HUES48 (cell line): Measurements from ENCODE around the gene C16orf95.

Experiments used
- H3K27ac ChIP-seq: one replicate; pipeline ENCODE4 v1.7.0; 2013; ENCODE audit warnings: low read depth, low read length, inconsistent platforms
- H3K27me3 ChIP-seq: 2 replicates; pipeline ENCODE4 v1.6.1; 2013; ENCODE audit warnings: mild to moderate bottlenecking, low read length; ENCODE audit not compliant: control insufficient read depth, insufficient read depth
- H3K36me3 ChIP-seq: 2 replicates; pipeline ENCODE4 v1.6.1; 2013; ENCODE audit warnings: low read length; ENCODE audit not compliant: control insufficient read depth, insufficient read depth
- H3K4me1 ChIP-seq: 2 replicates; pipeline ENCODE4 v1.6.1; 2013; ENCODE audit warnings: mild to moderate bottlenecking, low read length; ENCODE audit not compliant: control insufficient read depth, insufficient read depth
- H3K4me3 ChIP-seq: 2 replicates; pipeline ENCODE4 v1.5.1; 2013; ENCODE audit warnings: mild to moderate bottlenecking, low read depth, low read length
- H3K9ac ChIP-seq: 2 replicates; pipeline ENCODE4 v1.6.1; 2013; ENCODE audit warnings: mild to moderate bottlenecking, low read depth, low read length, moderate library complexity
- H3K9me3 ChIP-seq: 2 replicates; pipeline ENCODE4 v1.6.1; 2013; ENCODE audit warnings: low read length; ENCODE audit not compliant: control insufficient read depth, insufficient read depth

The C16orf95 gene

DNA sequence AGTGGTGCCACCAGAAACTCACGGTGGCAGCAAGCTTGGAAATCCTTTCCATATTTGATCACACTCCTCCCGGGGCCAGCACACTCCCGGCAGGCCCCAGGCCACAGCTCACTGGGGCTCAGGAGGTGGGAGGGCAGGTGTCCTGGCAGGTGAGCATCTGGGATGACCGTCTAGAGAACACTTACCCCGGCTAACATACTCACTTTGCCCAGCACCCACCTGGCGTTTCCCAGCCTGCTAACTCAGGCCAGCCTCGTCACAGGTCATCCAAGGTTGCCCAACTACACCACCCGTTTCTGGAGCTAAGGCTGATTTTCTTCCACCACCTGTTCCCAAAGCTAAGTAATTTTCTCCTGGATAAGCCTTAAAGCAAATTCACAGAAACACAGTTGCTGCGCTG lies 41.5 kb upstream of the C16orf95 start:
- H3K36me3 ChIP-seq: peaks cover 34% of the 10 kb centered on the region
- H3K9ac ChIP-seq: no peak overlapping the region
- H3K27me3 ChIP-seq: no peaks in the 10 kb centered on the region
- no peak overlapping the region for H3K4me3 ChIP-seq
- H3K4me1 ChIP-seq: no peaks in the 10 kb centered on the region
- H3K27ac ChIP-seq: no peak overlapping the region
- no peaks in the 10 kb centered on the region for H3K9me3 ChIP-seq

DNA sequence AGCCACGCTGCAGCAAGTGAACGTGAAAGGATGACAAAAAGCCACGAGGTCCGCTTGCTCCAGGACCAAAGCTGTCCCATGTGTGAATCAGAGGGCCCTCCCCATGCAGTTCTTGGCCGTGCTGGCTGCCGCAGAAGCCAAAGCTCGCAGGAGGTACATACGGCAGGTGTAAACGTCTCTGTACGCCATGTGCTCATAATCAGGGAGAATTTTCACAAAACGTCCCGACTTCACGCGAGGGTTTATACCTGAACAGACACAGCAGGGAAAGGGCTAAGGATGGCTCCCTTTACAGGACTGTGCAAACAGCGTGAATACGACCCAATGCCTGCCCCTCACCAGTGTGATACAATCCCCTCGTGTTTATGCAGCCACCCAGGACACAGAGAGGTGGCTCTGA lies 41.1 kb upstream of the C16orf95 start:
- Histone ChIP-seq H3K4me3 (no peak overlapping the region), H3K4me1 (no peaks in the 10 kb centered on the region), H3K27ac (no peak overlapping the region), H3K27me3 (no peaks in the 10 kb centered on the region), H3K9me3 (no peaks in the 10 kb centered on the region), H3K36me3 (peaks cover 34% of the 10 kb centered on the region), H3K9ac (no peak overlapping the region)

DNA sequence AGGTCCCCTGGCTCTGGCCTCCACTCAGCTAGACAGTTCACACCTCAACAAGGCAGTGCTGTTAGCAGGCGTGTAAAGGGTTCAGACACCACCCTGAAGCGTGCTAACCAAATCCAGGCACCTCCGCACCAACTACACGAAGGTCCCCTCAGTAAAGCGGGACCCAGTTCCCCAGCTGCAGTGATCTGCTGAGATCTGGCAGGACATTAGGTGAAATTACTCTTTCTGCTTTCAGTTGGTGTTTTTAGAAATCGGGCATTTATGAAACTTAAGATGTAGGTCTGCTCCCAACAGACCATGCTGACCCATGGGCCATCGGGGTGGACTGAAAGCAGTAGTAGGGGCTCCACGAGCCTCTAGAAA lies 39.3 kb upstream of the C16orf95 start:
- Histone ChIP-seq H3K4me3 (no peak overlapping the region), H3K4me1 (no peaks in the 10 kb centered on the region), H3K9ac (no peak overlapping the region), H3K27me3 (no peaks in the 10 kb centered on the region), H3K27ac (no peak overlapping the region), H3K9me3 (no peaks in the 10 kb centered on the region), H3K36me3 (peaks cover 28% of the 10 kb centered on the region)

DNA sequence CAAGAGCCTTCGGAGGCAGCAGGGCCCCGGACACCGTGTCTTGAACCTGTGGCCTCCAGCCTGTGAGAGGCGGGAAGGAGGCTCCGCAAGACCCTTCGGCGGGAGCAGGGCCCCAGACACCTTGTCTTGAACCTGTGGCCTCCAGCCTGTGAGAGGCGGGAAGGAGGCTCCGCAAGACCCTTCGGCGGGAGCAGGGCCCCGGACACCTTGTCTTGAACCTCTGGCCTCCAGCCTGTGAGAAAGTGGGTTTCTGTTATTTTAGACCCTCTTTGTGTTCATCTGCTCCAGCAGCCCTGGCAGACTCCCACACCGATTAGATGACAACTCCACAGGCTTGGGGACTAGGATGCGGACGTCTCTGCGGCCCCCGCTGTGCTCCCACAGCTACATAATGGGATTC lies 36.4 kb upstream of the C16orf95 start:
- Histone ChIP-seq H3K9ac (no peak overlapping the region), H3K4me1 (no peaks in the 10 kb centered on the region), H3K9me3 (no peaks in the 10 kb centered on the region), H3K27me3 (no peaks in the 10 kb centered on the region), H3K4me3 (no peak overlapping the region), H3K36me3 (peaks cover 10% of the 10 kb centered on the region; the same call in 1 of the 2 replicates), H3K27ac (no peak overlapping the region)

DNA sequence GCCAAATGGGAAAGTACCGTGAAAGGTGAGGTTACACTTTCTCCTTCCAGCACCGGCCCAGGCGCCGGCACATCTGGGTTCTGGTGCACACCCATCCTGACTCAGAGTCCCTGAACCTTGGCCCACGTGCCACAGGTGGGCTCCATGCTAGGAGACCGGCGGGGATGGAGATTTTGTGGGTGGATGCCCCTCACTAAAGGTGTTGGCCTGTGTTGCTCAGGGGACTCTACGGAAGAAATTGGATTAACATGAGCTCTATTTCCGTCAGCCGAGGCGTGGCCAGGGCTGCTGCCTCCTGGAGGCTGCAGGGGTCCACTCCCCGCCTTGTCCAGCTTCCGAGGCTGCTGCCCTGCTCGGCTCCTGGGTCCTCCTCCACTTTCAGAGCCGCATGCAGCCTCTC lies 35.6 kb upstream of the C16orf95 start:
- Histone ChIP-seq H3K27me3 (no peaks in the 10 kb centered on the region), H3K27ac (no peak overlapping the region), H3K9ac (no peak overlapping the region), H3K9me3 (no peaks in the 10 kb centered on the region), H3K4me1 (no peaks in the 10 kb centered on the region), H3K4me3 (no peak overlapping the region), H3K36me3 (0 out of 2 replicates have a peak, but pooled peaks cover 2% of the 10 kb centered on the region)

DNA sequence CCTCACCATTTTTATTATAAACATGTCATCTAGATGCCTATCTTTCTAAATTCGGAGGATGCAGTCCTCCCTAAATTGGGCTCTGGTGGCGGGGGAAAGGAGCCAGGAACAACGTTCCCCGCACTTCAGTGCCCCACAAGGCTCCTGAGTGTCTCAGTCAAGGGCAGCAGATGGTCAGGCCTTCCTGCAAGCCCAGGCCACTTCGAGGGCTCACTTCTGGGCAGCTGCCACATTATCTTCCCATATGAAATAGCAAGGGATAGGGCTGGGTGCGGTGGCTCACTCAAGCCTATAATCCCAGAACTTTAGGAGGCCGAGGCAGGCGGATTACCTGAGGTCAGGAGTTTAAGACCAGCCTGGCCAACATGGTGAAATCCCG lies 34.1 kb upstream of the C16orf95 start:
- Histone ChIP-seq H3K4me3 (no peak overlapping the region), H3K36me3 (peaks cover 3% of the 10 kb centered on the region; the same call in 1 of the 2 replicates), H3K27me3 (no peaks in the 10 kb centered on the region), H3K9ac (no peak overlapping the region), H3K9me3 (no peaks in the 10 kb centered on the region), H3K27ac (no peak overlapping the region), H3K4me1 (no peaks in the 10 kb centered on the region)

DNA sequence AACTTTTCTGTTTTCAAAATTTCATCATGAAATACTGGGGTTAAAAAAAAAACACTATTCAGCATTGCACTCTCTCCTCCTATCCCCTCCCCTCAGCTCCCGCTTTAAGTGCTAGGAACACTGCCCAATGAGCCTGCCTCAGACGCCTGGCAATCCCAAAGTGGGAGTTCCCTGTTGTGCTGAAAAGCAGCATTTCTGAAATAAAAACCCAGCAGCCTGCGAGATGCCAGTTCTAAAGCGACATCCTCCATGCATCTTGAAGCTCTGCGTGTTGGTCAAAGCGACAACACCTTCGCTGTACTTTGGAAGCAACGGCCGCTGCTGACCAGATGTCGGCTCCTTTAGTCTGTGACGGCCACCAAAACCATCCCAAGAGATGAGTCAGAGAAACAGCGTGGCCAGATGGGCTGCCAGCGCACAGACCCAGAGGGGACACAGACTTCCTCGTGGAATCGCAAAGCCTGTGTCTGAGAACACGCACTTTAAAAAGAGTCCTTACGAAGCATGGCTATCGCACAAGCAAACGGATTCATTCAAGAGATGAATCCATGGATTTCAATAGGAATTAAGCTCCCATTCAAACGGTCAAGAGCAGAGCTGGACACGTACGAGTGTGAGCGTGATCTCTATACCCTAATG lies 33.6 kb upstream of the C16orf95 start:
- H3K9ac ChIP-seq: no peak overlapping the region
- H3K9me3 ChIP-seq: no peaks in the 10 kb centered on the region
- no peaks in the 10 kb centered on the region for H3K27me3 ChIP-seq
- no peak overlapping the region for H3K4me3 ChIP-seq
- H3K27ac ChIP-seq: no peak overlapping the region
- H3K4me1 ChIP-seq: no peaks in the 10 kb centered on the region
- H3K36me3 ChIP-seq: peaks cover 3% of the 10 kb centered on the region; the same call in 1 of the 2 replicates

DNA sequence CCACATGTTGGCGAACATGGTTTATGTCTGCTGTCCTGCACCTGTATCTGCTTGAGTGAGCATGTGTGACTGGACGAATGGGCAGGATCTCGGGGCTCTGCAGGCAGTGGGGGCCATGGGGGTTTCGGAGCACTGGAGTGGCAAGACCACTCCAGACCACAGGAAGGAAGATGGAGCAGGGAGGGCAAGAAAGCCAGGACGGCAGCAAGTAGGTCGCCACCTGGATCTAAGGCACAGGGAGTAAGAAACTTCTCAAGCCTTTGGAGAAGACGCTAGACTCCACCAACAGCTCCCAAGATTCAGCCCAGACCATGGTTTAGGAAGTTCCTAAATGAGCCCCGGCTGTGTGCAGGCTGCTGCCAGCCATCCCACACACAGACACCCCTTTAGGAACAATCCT lies 32.8 kb upstream of the C16orf95 start:
- Histone ChIP-seq H3K27ac (no peak overlapping the region), H3K27me3 (no peaks in the 10 kb centered on the region), H3K4me1 (no peaks in the 10 kb centered on the region), H3K9ac (no peak overlapping the region), H3K36me3 (peaks cover 3% of the 10 kb centered on the region; the same call in 1 of the 2 replicates), H3K9me3 (no peaks in the 10 kb centered on the region), H3K4me3 (no peak overlapping the region)

DNA sequence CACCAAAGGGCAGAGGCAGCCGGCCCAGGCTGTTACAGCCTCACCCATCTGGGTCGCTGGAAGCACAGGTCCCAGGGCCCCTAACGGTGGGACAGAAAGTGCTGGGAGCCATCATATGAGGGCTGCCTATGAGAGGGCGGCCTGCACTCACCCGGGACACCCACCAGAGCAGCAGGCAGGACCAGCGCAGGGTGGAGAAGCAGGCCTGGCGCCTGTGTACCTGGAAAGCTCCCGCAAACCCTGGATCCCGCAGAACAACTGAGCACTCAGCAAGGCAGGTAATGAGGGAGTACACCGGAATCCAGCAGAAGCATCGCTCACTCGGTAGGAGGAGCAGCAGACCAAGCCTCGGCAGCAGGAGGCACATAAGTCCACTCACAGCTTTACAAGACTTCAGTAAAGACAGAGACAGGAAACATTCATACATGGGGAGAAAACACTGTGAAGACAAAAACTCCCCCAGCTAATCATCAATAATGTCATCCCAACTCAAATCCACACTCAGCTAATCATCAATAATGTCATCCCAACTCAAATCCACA lies 31.5 kb upstream of the C16orf95 start:
- Histone ChIP-seq H3K9ac (no peak overlapping the region), H3K27me3 (no peaks in the 10 kb centered on the region), H3K9me3 (no peaks in the 10 kb centered on the region), H3K4me3 (no peak overlapping the region), H3K4me1 (no peaks in the 10 kb centered on the region), H3K36me3 (peaks cover 3% of the 10 kb centered on the region; the same call in 1 of the 2 replicates), H3K27ac (no peak overlapping the region)

DNA sequence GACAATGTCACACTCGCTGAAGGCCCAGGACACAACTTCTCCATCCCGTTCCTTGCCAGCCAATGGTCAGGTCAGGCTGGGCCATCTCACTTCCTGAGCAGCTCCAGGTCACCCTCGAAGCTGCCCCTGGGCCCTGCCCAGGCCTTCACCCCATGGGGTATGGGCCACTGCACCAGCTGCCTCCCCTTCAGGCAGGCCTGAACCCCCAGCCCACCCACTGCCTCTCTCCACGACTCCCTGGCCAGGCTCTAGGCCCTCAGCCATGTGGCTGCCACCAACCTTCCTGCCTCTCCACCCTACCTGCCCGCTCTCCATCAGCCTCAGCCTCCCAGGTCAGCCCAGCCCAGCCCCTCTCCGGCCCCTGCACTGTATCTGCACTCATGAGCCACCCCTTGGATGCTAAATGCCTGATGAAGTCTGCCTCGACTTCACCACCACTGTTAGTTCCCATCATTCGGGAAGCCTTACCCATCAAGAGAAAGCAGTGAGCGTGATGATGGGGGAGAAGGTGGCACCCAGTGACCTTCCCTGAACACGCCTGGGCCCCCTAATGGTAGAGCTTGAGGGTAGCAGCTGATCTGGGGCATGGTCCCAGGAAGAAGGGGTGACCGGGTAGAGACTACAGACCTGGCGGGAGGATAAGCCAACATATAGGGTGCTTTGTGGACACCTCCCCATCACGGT lies 30.9 kb upstream of the C16orf95 start:
- Histone ChIP-seq H3K9ac (no peak overlapping the region), H3K9me3 (no peaks in the 10 kb centered on the region), H3K27me3 (no peaks in the 10 kb centered on the region), H3K4me3 (no peak overlapping the region), H3K4me1 (no peaks in the 10 kb centered on the region), H3K27ac (no peak overlapping the region), H3K36me3 (peaks cover 5% of the 10 kb centered on the region; the same call in 1 of the 2 replicates)

DNA sequence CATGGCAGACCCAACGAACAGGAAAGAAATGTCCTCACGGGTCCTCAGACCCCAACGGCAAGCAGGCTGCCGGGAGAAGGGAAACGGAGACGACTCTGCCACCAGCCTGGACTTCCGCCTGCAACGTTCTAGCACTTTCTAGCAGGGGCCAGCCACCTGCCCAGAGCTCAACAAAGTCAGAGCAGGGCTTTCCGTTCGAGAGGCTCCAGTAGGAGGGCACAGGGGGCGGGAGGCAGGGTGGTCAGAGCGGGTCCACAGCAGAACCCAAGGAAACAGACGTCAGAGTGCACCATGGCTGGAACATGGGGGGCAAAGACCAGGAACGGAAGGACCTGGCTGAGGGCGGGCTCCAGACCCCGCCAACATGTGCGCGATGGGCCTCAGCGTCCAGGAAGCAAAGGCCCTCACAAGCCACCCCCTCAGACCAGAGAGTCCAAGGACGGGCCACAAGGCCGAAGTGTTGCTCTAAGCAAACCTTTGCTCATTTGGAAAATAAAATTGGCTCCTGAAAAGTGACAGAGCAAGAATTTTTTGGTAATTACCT lies 29.4 kb upstream of the C16orf95 start:
- Histone ChIP-seq H3K4me1 (no peaks in the 10 kb centered on the region), H3K4me3 (no peak overlapping the region), H3K9ac (no peak overlapping the region), H3K27me3 (no peaks in the 10 kb centered on the region), H3K9me3 (no peaks in the 10 kb centered on the region), H3K36me3 (peaks cover 20% of the 10 kb centered on the region), H3K27ac (no peak overlapping the region)
